GM12875 (cell line): Measurements from ENCODE around the gene MAGI2.

Experiments
- H3K4me3 ChIP-seq: one replicate; pipeline ENCODE4 v1.5.1; 2011; ENCODE audit warnings: low read depth, low read length, control low read depth
- TF ChIP-seq, protein P1 (sequence below): IDR thresholded peaks from 2 replicates; pipeline ENCODE4 v1.5.1; 2011; ENCODE audit warnings: low read depth, mild to moderate bottlenecking, control low read depth, inconsistent platforms, low read length, moderate library complexity, borderline replicate concordance; ENCODE audit not compliant: insufficient read depth

Gene MAGI2

DNA sequence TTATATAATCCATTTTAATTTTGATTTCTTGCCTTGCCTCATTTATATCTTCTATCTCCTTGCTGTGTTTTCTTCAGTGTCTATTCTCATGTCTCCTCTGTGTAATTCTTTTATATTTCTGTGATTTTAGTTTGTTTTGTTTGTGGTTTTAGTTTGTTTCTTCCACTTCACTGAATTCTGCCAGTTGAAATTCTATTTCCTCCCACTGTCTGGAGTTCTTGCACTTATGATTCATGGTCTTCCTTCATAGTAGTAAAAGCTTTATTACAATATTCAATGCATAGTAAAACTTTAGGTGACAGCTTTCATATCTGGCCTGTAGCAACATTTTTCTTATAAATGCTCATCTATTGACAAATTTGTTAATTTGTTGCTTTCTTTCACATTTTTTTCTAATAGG, 113.3 kb downstream of the MAGI2 start:
- H3K4me3 ChIP-seq = no peak overlapping the region
- TF ChIP-seq, protein P1, sequence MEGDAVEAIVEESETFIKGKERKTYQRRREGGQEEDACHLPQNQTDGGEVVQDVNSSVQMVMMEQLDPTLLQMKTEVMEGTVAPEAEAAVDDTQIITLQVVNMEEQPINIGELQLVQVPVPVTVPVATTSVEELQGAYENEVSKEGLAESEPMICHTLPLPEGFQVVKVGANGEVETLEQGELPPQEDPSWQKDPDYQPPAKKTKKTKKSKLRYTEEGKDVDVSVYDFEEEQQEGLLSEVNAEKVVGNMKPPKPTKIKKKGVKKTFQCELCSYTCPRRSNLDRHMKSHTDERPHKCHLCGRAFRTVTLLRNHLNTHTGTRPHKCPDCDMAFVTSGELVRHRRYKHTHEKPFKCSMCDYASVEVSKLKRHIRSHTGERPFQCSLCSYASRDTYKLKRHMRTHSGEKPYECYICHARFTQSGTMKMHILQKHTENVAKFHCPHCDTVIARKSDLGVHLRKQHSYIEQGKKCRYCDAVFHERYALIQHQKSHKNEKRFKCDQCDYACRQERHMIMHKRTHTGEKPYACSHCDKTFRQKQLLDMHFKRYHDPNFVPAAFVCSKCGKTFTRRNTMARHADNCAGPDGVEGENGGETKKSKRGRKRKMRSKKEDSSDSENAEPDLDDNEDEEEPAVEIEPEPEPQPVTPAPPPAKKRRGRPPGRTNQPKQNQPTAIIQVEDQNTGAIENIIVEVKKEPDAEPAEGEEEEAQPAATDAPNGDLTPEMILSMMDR = no peak

DNA sequence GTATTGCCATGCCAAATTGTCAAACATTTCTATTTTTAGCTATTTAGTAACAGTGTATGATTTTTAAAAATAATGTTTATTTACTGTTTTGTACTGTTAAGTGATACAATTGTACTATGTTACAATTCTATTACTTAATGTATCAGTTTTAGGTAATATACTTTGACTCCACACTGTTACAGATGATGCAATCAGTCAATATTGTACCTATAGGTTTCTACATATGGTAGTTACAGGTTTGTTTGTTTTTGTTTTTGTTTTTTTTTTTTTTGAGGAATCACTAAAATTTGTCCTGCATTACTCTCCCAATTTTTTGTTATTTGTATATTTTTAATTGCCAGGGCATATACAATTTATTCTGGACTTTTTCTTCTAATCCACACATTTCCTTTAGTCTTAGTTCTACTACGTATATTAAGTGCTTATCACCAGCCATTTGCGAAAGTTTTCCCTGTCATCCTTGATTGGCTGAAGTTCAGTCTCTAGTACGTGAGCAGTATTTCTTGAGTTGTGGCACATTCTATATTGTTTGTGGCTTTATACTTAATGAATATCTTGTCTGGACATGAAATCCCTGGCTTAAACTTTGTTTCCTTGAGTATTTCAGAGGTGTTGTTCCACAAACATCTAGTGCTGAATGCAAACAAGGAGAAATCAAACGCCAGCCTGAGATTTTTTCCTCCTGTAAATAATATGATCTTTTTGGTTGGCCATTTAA, 114.1 kb downstream of the MAGI2 start:
- H3K4me3 ChIP-seq = no peak overlapping the region
- TF ChIP-seq, protein P1 = no peak

DNA sequence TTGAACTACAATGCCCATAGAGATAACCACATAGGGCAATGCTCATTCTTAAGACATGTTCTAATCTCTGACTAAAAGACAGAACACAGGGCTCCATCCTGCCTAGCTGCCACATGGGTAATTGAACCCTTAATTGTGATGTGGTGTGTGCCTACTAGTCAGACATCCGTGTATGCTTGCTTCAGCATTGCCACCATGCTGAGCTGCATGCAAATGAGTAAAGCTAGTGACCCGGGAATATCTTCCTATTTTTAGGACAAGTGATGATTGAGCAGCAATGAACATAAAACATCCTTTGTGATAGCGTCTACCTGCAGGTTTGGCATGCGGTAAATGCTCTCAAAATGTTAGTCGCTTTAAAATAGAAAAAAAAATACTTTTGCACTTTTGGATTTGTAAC, 115.8 kb downstream of the MAGI2 start:
- H3K4me3 ChIP-seq = no peak overlapping the region
- TF ChIP-seq, protein P1 = no peak

DNA sequence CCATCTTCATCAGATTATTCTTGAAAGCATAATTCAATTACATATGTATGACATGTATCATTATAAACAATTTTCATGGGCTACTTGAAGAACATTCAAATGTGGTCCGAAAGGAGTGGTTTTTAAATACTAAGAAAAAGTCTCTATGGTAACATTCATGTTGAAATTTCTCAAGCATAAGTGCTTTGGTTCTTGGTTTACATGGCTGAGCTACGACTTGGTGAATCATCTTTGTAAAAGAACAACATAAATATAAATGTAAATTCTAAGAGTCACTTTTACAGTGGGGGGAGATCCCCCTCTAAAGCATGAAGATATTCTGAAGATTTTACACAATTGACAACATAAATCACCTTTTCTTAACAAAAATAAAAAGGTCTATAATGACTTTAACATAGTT, 118.6 kb downstream of the MAGI2 start:
- TF ChIP-seq, protein P1 = no peak
- no peak overlapping the region for H3K4me3 ChIP-seq

DNA sequence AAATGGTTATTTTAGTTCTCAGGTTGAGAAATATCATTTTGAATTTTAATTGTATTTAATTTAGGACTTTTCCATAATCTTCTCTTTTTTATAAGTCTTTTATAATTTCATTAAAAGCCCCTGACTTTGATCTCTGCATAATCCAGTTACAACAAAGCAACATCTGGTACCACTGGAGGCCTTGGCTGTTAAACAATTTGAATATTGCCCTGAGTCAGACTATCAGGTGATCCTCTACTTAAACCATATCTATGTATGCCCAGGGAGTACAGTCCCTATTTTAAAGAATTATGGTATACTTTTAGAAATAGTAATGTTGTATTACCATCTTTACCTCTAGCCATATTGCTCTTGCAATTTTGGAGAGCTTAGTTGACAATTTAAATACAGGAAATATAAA, 119.1 kb downstream of the MAGI2 start:
- TF ChIP-seq, protein P1 = no peak
- H3K4me3 ChIP-seq = no peak overlapping the region

DNA sequence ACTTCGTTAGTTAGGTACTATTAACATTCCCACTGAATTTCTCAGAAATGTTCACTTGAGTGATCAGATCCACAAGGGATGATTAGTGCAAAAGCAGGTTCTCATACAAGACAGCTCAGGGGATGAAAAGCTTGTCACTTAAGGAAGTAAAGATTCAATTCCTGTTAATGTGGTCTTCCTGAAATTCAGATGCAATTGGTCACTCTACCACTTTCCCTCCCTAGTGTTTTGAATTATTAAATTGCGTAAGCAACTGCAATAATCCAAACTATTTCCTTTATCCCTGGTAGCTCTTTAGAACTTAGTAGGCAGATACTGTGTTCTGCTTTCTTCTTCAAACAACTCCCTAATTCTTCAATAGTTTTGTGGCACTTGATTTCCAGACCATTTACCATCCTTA, 121.4 kb downstream of the MAGI2 start:
- no peak overlapping the region for H3K4me3 ChIP-seq
- TF ChIP-seq, protein P1 = no peak

DNA sequence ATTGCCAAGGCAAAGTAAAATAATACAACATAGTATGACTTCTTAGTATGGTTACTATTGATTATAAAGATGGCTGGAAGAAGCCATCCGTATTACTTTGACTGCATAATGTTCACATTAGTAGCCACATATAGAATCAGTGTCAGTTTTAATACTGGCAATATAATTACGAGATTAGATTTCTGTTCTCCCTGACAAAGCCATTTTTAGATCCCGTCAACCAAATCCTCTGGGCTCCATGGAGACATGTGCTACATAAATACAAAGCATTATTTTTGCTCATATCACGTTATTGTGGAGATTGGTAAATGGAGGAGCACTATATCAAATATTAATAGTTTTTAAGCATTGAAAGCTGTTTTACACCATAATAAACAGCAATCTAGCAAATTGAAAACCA, 124.0 kb downstream of the MAGI2 start:
- TF ChIP-seq, protein P1 = no peak
- H3K4me3 ChIP-seq = no peak overlapping the region
